Prostate gland (tissue), 2 donors: Measurements from ENCODE around the gene SCOC. TPM values are rescaled to one million over a fixed set of nuclear protein-coding genes. Genes with fewer than 3 reads are reported as not detected.
A peak's percentile ranks its signal among the peaks of the same experiment; 100 is the strongest.

Source experiments
- DNase-seq: peaks from one replicate; pipeline ENCODE4 v3.0.0-alpha.2; 2019; ENCODE audit warnings: low spot score
- H3K27ac ChIP-seq, 2 donors: fragments of 200-600 bp; sonication (generic); 2 replicates each; pipeline ENCODE4 v1.5.1; 2017 to 2019
- H3K27me3 ChIP-seq: fragments of 200-600 bp; sonication (generic); replicated peaks from 2 replicates; pipeline ENCODE4 v1.5.1; 2019; ENCODE audit not compliant: insufficient read depth
- H3K36me3 ChIP-seq, 2 donors: fragments of 200-600 bp; sonication (generic); 1 replicate in 1 of 2; 2 replicates in 1 of 2; pipeline versions ENCODE4 v1.5.1 to v1.8.1; 2017 to 2019
- H3K4me1 ChIP-seq: fragments of 200-600 bp; sonication (generic); replicated peaks from 2 replicates; pipeline ENCODE4 v1.5.1; 2019
- H3K4me3 ChIP-seq, 2 donors: fragments of 200-600 bp; sonication (generic); 2 replicates each; pipeline ENCODE4 v1.5.1; 2017 to 2019
- H3K9me3 ChIP-seq: fragments of 200-600 bp; sonication (generic); 2 replicates; pipeline ENCODE4 v1.5.1; 2017
- POLR2A ChIP-seq: fragments of 450-650 bp; IDR thresholded peaks from one replicate; pipeline ENCODE4 v1.6.1; 2016; ENCODE audit warnings: antibody characterized with exemption, mild to moderate bottlenecking
- POLR2AphosphoS5 ChIP-seq: sonication (generic); formaldehyde crosslinking; IDR thresholded peaks from one replicate; pipeline ENCODE4 v1.6.1; 2017; ENCODE audit warnings: antibody characterized with exemption
- WGBS: methylation state at CpG from one replicate; pipeline ENCODE4 v1.1.5; 2018; 5-methylcytosine and 5-hydroxymethylcytosine counted together
- intact Hi-C: fragments of 100-400 bp; cut with DNase I; formaldehyde crosslinking; loops from one replicate; pipeline ENCODE4 v1.14.2; 2022
- total RNA-seq, 2 donors: library from RNA; depleted of rRNA; stranded (reverse); fragments of >200 nt; gene quantifications; one replicate each; pipeline ENCODE4 v1.1.0, GENCODE V29; 2016
- TF ChIP-seq, protein P1 (sequence below), 4 experiments: fragments of 200-600 bp in 2 of 4; fragments of 450-650 bp in 2 of 4; sonication (generic) in 2 of 4; IDR thresholded peaks; 1 replicate in 3 of 4; 2 replicates in 1 of 4; pipeline ENCODE4 v1.5.1; 2016 to 2019; ENCODE audit warnings: antibody characterized with exemption in 4 of 4, mild to moderate bottlenecking in 2 of 4, moderate library complexity in 2 of 4

SCOC gene
- total RNA-seq, 2 donors from 2014 or later, result 28.2 to 58.8 TPM

DNA sequence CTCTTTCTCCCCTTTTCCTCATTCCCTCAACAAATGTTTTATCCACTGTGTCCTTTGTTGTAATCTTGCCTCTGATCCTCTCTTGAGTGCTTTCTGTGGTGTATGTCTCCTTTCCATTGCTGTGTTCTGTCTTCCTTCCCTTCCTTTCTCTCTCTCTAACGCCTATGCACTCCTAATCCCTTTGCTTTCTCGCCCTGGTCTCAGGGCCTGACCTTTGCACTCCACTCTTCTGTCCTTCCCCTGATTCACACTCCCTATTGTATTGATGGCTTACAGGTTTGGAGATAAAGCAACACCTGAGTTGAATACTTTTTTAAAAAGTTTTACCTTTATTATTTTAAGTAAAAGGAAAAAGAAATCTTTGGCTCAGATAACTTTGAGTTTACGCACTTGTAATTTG is 15.6 kb upstream of the SCOC start:
- intact Hi-C loops, result loop anchor here (5.0 kb wide), 1 partner anchor 254 kb away; no protein-coding TSS in a partner anchor
- no peak overlapping the region for H3K4me3 ChIP-seq
- no peak for TF ChIP-seq POLR2A
- TF ChIP-seq, protein P1, sequence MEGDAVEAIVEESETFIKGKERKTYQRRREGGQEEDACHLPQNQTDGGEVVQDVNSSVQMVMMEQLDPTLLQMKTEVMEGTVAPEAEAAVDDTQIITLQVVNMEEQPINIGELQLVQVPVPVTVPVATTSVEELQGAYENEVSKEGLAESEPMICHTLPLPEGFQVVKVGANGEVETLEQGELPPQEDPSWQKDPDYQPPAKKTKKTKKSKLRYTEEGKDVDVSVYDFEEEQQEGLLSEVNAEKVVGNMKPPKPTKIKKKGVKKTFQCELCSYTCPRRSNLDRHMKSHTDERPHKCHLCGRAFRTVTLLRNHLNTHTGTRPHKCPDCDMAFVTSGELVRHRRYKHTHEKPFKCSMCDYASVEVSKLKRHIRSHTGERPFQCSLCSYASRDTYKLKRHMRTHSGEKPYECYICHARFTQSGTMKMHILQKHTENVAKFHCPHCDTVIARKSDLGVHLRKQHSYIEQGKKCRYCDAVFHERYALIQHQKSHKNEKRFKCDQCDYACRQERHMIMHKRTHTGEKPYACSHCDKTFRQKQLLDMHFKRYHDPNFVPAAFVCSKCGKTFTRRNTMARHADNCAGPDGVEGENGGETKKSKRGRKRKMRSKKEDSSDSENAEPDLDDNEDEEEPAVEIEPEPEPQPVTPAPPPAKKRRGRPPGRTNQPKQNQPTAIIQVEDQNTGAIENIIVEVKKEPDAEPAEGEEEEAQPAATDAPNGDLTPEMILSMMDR (IDR thresholded peaks at IDR 0.05), result no peak
- TF ChIP-seq POLR2AphosphoS5, result no peak

DNA sequence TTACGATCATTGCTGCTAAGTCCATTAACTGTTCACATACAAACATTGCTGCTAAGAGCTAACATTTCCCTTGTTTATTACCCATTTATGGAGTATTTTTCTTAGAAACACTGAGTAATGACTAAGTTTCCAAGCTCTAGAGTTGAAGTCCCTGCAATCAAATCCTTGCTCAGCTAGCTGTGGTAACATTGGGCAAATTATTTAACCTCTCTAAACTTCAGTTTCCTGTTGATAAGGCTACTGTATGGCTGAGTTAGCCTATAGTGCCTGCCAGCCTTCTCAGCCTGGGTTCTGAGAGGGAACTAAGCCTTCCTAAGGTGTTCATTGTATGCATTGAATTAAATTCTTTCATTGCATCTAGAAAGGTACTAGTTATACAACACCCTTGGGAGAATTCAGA is 15.2 kb upstream of the SCOC start:
- no peak overlapping the region for H3K27ac ChIP-seq
- H3K27me3 ChIP-seq, result no peaks in the 10 kb centered on the region
- intact Hi-C loops, result loop anchor here (5.0 kb wide), 1 partner anchor 254 kb away; no protein-coding TSS in a partner anchor
- TF ChIP-seq POLR2AphosphoS5 (no peak), POLR2A (no peak)
- TF ChIP-seq, protein P1 (IDR thresholded peaks at IDR 0.05), result no peak
- H3K4me3 ChIP-seq, result no peak overlapping the region
- WGBS, result 41% methylated on average over 1 of the region's 1 CpG
- H3K9me3 ChIP-seq, result no peaks in the 10 kb centered on the region
- no peak for DNase-seq
- no peaks in the 10 kb centered on the region for H3K4me1 ChIP-seq
- H3K36me3 ChIP-seq, result no peaks in the 10 kb centered on the region

More for the DNA sequence above, 15.6 kb upstream of the SCOC start:
- H3K36me3 ChIP-seq, result no peaks in the 10 kb centered on the region
- whole genome bisulfite sequencing, result 83% methylated on average over 3 of the region's 3 CpGs
- H3K4me1 ChIP-seq, result no peaks in the 10 kb centered on the region
- no peak overlapping the region for H3K27ac ChIP-seq
- no peaks in the 10 kb centered on the region for H3K9me3 ChIP-seq
- no peaks in the 10 kb centered on the region for H3K27me3 ChIP-seq
- DNase-seq, result no peak

DNA sequence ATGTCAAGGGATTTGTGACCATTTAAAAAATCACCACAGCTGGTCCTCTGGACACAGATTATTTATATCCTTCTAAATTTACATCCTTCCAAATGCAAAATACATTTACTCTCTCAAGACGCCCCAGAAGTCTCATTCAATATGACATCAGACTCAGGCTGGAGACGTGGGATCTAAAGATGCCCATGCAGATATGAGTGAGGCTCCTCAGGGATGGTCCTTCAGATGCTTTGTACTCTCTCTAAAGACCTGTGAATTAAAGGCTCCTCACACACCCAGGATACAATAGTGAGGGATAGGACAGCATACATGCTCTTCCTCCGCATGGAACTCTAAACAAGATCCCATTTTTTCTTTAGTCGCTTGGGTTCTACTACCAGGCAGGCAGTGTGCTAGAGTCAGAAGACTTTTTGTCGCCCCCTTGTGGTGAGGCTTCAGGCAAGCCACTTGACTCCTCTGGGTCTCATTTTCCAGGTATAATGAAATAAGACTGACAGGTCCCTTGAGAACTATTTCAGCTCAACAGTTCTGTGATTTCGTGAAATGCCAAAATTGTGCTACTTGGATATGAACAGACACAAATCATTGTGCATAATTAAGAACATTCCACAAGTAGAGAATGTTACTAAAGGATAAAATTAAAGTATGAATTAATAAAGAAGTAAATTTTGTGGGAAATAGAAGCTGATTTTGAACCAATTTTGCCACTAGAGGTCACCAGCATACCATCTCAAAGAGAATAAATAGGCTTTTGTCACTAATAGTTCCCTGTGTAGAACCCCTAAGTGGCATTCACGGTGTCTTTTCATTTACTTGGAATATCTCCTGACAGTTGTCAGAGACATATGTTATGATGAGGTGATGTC is 13.7 kb upstream of the SCOC start:
- WGBS, result 41% methylated on average over 7 of the region's 7 CpGs
- Histone ChIP-seq H3K9me3 (no peaks in the 10 kb centered on the region), H3K4me3 (no peak overlapping the region), H3K4me1 (no peaks in the 10 kb centered on the region), H3K27me3 (no peaks in the 10 kb centered on the region), H3K36me3 (no peaks in the 10 kb centered on the region), H3K27ac (no peak overlapping the region)
- DNase-seq, result peak; percentile 82
- TF ChIP-seq POLR2AphosphoS5 (no peak), POLR2A (no peak)
- TF ChIP-seq, protein P1 (IDR thresholded peaks at IDR 0.05), result peak; percentile 68 to 88 (median 82)
- intact Hi-C loops, result loop anchor here (5.0 kb wide), 2 partner anchors 253 to 493 kb away; no protein-coding TSS in a partner anchor

DNA sequence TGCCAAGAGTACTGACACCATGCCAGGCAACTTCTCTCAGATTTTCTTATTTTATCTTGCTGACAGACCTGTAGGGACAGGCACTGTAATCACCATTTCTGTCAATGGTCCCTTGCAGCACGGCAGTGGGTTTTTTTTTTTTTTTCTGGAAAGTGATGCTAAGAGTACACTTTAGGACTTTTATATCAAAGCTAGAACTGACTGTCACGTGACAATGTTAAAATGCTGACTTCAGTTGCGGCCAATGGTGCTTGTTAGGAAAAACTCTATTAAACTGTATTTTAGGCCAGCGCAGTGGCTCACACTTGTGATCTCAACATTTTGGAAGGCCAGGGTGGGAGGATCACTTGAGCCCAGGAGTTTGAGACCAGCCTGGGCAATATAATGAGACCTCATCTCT is 12.3 kb upstream of the SCOC start:
- Histone ChIP-seq H3K4me3 (no peak overlapping the region), H3K9me3 (no peaks in the 10 kb centered on the region), H3K27ac (no peak overlapping the region), H3K27me3 (no peaks in the 10 kb centered on the region), H3K4me1 (no peaks in the 10 kb centered on the region), H3K36me3 (no peaks in the 10 kb centered on the region)
- WGBS, result 71% methylated on average over 4 of the region's 4 CpGs
- no peak for DNase-seq
- intact Hi-C loops, result loop anchor here (5.0 kb wide), 1 partner anchor 491 kb away; no protein-coding TSS in a partner anchor
- TF ChIP-seq, protein P1 (IDR thresholded peaks at IDR 0.05), result no peak
- TF ChIP-seq POLR2A, result no peak
- no peak for TF ChIP-seq POLR2AphosphoS5
